ENCODE results near the gene ECSIT. TPM values are rescaled to one million over a fixed set of nuclear protein-coding genes. Genes with fewer than 3 reads are reported as not detected.

The ECSIT gene
- total RNA-seq, 2 experiments from 2014 or later = 37.2 to 44.6 TPM

GRCh38 chr19:11496391-11497163 lies 32.4 kb downstream of the ECSIT start:
- Mint-ChIP-seq H3K36me3 (ENCODE audit: low read depth) (peaks cover 20% of the 10 kb centered on the region), H3K27me3 (no peaks in the 10 kb centered on the region), H3K27ac (no peak overlapping the region), H3K4me1 (no peaks in the 10 kb centered on the region), H3K4me3 (no peak overlapping the region), H3K9me3 (ENCODE audit: low read depth) (no peaks in the 10 kb centered on the region)
- ATAC-seq (peak; percentile 94), DNase-seq (peak; percentile 83)
- intact Hi-C loops (cut with DNase I, micrococcal nuclease) = loop anchor here (1.0 kb wide), 1 partner anchor 91 kb away; no protein-coding TSS in a partner anchor
- CTCF ChIA-PET = interaction anchor here (0.8 kb wide), 1 partner anchor 624 kb away, joined by 3 read pairs; no protein-coding TSS in a partner anchor
- POLR2A ChIA-PET = no interaction called here

GRCh38 chr19:11495885-11496284 lies 33.0 kb downstream of the ECSIT start:
- ChIA-PET POLR2A (no interaction called here), CTCF (no interaction called here)
- DNase-seq = no peak
- Mint-ChIP-seq H3K4me1 (no peaks in the 10 kb centered on the region), H3K27me3 (no peaks in the 10 kb centered on the region), H3K27ac (no peak overlapping the region), H3K4me3 (no peak overlapping the region), H3K36me3 (ENCODE audit: low read depth) (peaks cover 21% of the 10 kb centered on the region), H3K9me3 (ENCODE audit: low read depth) (no peaks in the 10 kb centered on the region)
- no peak for ATAC-seq
- intact Hi-C loops (cut with DNase I, micrococcal nuclease) = loop anchor here (1.0 kb wide), 1 partner anchor 91 kb away; no protein-coding TSS in a partner anchor

DNA sequence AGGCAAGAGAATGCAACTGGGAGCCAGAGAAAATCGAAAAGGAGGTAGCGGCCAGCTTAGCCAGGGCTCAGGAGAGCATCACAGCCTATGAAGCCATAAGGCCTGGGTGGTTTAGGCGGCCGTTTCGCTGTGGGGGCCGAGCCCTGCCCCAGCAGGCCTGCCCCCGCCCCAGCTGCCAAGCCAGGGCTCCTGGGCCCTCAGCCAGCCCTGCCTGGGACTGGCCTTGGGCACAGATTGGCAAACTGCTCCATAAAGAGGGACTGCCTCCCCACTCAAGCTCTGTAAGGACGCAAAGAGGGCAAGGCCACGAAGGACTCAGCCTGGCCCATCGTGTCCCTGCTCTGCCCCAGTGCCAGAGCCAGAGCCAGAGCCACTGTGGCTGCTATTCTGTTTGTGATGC lies 33.5 kb downstream of the ECSIT start:
- Mint-ChIP-seq H3K4me3 (no peak overlapping the region), H3K36me3 (ENCODE audit: low read depth) (peaks cover 23% of the 10 kb centered on the region), H3K27ac (no peak overlapping the region), H3K27me3 (no peaks in the 10 kb centered on the region), H3K9me3 (ENCODE audit: low read depth) (no peaks in the 10 kb centered on the region), H3K4me1 (no peaks in the 10 kb centered on the region)
- ChIA-PET POLR2A (no interaction called here), CTCF (interaction anchor here (1.4 kb wide), 1 partner anchor 31 kb away, joined by 3 read pairs; no protein-coding TSS in a partner anchor)
- intact Hi-C loops (cut with DNase I, micrococcal nuclease) = no loop called here
- DNase-seq (no peak), ATAC-seq (no peak)

DNA sequence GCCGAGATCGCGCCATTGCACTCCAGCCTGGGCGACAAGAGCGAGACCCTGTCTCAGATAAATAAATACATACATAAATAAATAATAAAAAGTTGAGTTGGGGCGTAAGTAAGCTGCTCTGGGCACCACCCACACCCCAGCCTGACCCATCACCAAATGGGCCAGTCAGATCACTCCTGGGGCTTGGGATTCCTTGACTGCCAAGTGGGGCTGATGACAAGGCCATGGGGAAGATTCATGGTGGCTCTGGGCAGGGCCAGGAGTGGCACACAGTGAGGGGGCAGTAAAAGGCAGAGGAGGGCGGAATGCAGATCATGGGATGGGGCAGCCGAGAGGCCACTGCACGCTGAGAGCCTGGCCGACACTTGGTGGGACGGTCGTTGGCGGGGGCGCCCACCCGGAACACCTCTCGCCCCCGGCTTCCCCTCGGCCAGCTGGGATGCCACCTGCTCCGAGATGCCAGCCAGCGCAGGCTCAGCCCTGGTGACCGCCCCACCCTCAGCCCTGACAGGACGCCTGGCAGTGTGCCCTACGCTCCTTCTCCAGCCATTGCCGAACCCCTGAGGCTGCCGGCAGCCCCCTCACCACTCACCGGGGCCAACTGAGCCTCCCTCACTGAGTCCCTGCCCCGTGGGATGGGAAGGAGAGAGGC lies 34.2 kb downstream of the ECSIT start:
- POLR2A ChIA-PET = no interaction called here
- Mint-ChIP-seq H3K9me3 (ENCODE audit: low read depth) (no peaks in the 10 kb centered on the region), H3K4me1 (no peaks in the 10 kb centered on the region), H3K27ac (no peak overlapping the region), H3K27me3 (no peaks in the 10 kb centered on the region), H3K36me3 (ENCODE audit: low read depth) (peaks cover 25% of the 10 kb centered on the region), H3K4me3 (no peak overlapping the region)
- CTCF ChIA-PET = interaction anchor here (1.4 kb wide), 1 partner anchor 32 kb away, joined by 3 read pairs; no protein-coding TSS in a partner anchor
- ATAC-seq (no peak), DNase-seq (no peak)
- intact Hi-C loops (cut with DNase I, micrococcal nuclease) = no loop called here

DNA sequence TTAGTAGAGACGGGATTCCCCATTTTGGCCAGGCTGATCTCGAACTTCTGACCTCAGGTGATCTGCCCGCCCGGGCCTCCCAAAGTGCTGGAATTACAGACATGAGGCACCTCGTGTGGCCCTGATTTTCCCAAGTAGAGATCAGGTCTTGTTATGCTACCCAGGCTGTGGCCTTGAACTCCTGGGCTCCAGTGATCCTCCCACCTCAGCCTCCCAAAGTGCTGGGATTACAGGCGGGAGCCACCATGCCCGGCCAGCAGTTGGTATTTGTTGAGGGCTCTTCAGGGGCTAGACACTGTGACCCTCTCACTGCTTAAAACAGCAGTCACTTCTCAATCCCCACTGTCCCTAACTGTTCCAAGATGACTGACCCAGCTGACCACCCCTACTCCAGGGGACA lies 39.6 kb downstream of the ECSIT start:
- H3K27me3 Mint-ChIP-seq = no peaks in the 10 kb centered on the region

GRCh38 chr19:11486661-11487503 lies 42.1 kb downstream of the ECSIT start:
- intact Hi-C loops (cut with DNase I, micrococcal nuclease) = no loop called here
- Mint-ChIP-seq H3K27me3 (peaks cover 3% of the 10 kb centered on the region), H3K4me3 (no peak overlapping the region), H3K4me1 (peaks cover 6% of the 10 kb centered on the region), H3K27ac (no peak overlapping the region), H3K36me3 (ENCODE audit: low read depth) (peaks cover 26% of the 10 kb centered on the region), H3K9me3 (ENCODE audit: low read depth) (no peaks in the 10 kb centered on the region)
- ChIA-PET CTCF (interaction anchor here (1.2 kb wide), 1 partner anchor 10 kb away, joined by 4 read pairs; no protein-coding TSS in a partner anchor), POLR2A (no interaction called here)
- no peak for ATAC-seq
- no peak for DNase-seq

More for the DNA sequence above, 39.6 kb downstream of the ECSIT start:
- no peak overlapping the region for H3K27ac Mint-ChIP-seq
- peaks cover 22% of the 10 kb centered on the region for H3K36me3 Mint-ChIP-seq (ENCODE audit: low read depth)
- no peak for DNase-seq
- CTCF ChIA-PET = no interaction called here
- intact Hi-C loops (cut with DNase I, micrococcal nuclease) = no loop called here
- POLR2A ChIA-PET = no interaction called here
- no peaks in the 10 kb centered on the region for H3K9me3 Mint-ChIP-seq (ENCODE audit: low read depth)
- H3K4me1 Mint-ChIP-seq = no peaks in the 10 kb centered on the region
- no peak overlapping the region for H3K4me3 Mint-ChIP-seq
- no peak for ATAC-seq

- H3K4me1 Mint-ChIP-seq = peaks cover 14% of the 10 kb centered on the region
- DNase-seq = no peak
- H3K27me3 Mint-ChIP-seq = peaks cover 12% of the 10 kb centered on the region
- H3K27ac Mint-ChIP-seq = no peak overlapping the region
- H3K4me3 Mint-ChIP-seq = no peak overlapping the region
- ChIA-PET POLR2A (interaction anchor here (0.6 kb wide), 1 partner anchor 139 kb away, joined by 4 read pairs; no protein-coding TSS in a partner anchor), CTCF (interaction anchor here (0.6 to 1.2 kb wide), 6 partner anchors 8 to 1488 kb away, joined by 3 to 4 read pairs (median 3); partner anchors contain the start of gene EPOR)
- intact Hi-C loops (cut with DNase I, micrococcal nuclease) = no loop called here
- H3K36me3 Mint-ChIP-seq (ENCODE audit: low read depth) = peaks cover 18% of the 10 kb centered on the region
- ATAC-seq = no peak
- H3K9me3 Mint-ChIP-seq (ENCODE audit: low read depth) = no peaks in the 10 kb centered on the region
These were observed 43.6 kb downstream of the ECSIT start for GRCh38 chr19:11485245-11485837.

- H3K27ac Mint-ChIP-seq = no peak overlapping the region
- H3K27me3 Mint-ChIP-seq = peaks cover 18% of the 10 kb centered on the region
- H3K4me1 Mint-ChIP-seq = peaks cover 17% of the 10 kb centered on the region
- H3K36me3 Mint-ChIP-seq (ENCODE audit: low read depth) = peaks cover 10% of the 10 kb centered on the region
- ChIA-PET POLR2A (interaction anchor here (0.6 kb wide), 1 partner anchor 387 kb away, joined by 3 read pairs; no protein-coding TSS in a partner anchor), CTCF (interaction anchor here (0.7 to 1.7 kb wide), 20 partner anchors 22 to 1503 kb away, joined by 3 to 16 read pairs (median 4); partner anchors contain the start of genes ECSIT, EPOR, RAB3D and SWSAP1)
- ATAC-seq (no peak), DNase-seq (no peak)
- H3K9me3 Mint-ChIP-seq (ENCODE audit: low read depth) = no peaks in the 10 kb centered on the region
- no peak overlapping the region for H3K4me3 Mint-ChIP-seq
- intact Hi-C loops (cut with DNase I, micrococcal nuclease) = loop anchor here (2.0 to 5.0 kb wide), 5 partner anchors 21 to 191 kb away; partner anchors contain the start of genes ECSIT (in 1 of the 2) and ZNF653 (in 1 of the 2)
These were observed 45.4 kb downstream of the ECSIT start for GRCh38 chr19:11483366-11484111.

DNA sequence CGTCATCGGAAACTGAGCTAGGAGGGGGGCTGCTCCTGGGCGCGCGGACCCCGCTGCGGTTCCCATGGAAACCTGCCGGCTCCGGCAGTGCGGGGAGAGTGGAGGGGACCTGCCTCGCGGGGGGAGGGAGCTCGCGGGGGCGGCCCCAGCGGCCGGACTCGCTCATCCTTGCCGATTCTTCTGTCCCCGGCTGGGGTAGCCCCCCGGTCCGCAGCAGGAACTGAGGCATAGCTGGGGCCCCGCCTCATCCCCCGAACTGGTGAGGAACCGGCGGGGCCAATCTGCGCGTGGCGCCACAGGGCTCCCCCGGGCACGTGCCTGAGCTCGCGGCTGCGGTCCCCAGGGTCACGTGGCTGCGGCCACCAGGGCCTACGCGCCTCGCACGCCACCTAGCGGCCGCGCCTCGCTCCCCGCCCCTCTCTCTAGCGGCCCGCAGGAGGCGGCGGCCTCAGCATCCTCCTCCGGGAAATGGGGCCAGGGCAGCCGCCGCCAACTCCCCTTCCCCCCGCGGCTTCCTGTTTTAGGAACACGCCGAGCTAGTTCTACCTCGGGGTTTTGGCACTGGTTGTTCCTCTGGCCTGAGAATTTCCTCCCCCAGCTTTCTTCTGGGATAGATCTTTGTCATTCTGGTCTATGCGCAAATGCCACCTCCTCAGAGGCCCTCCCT lies 46.4 kb downstream of the ECSIT start:
- ChIA-PET CTCF (interaction anchor here (0.6 to 1.7 kb wide), 29 partner anchors 23 to 1504 kb away, joined by 3 to 16 read pairs (median 4); partner anchors contain the start of genes CCDC159, ECSIT, EPOR and RAB3D), POLR2A (interaction anchor here (0.5 to 1.3 kb wide), 4 partner anchors 30 to 386 kb away, joined by 3 to 4 read pairs (median 3); partner anchors contain the start of gene SWSAP1)
- Mint-ChIP-seq H3K4me1 (peaks cover 17% of the 10 kb centered on the region), H3K4me3 (peak overlapping the region; percentile 66), H3K27ac (peak overlapping the region; percentile 78), H3K9me3 (ENCODE audit: low read depth) (no peaks in the 10 kb centered on the region), H3K36me3 (ENCODE audit: low read depth) (peaks cover 10% of the 10 kb centered on the region), H3K27me3 (peaks cover 20% of the 10 kb centered on the region)
- intact Hi-C loops (cut with DNase I, micrococcal nuclease) = loop anchor here (1.0 to 5.0 kb wide), 17 partner anchors 22 to 345 kb away; partner anchors contain the start of genes ECSIT (in 2 of the 2), ODAD3 (in 2 of the 2), PRKCSH (in 2 of the 2) and ZNF653 (in 2 of the 2)
- ATAC-seq = peak; percentile 64
- peak; percentile 93 for DNase-seq
